OCI-LY7 (cell line): Measurements from ENCODE around the gene IAPP. TPM values are rescaled to one million over a fixed set of nuclear protein-coding genes. Genes with fewer than 3 reads are reported as not detected.
"Not testable (repeated sequence)": the region's sequence is repeated elsewhere in the genome, so short reads cannot be mapped to it uniquely, and the experiment has no call there.

Experiments
- BruUV-seq: library from RNA; stranded (reverse); fragments of 400-500 nt; replicated peaks from 2 replicates; lab custom pipeline; 2021; lab: Mats Ljungman, UMichigan
- CTCF ChIA-PET: fragments of 300-600 bp; sonication (Branson Sonifier 250); formaldehyde crosslinking; loops from one replicate; lab custom pipeline; 2022; ENCODE audit warnings: antibody characterized with exemption; ENCODE audit not compliant: unreplicated experiment; lab: Charles Lee
- POLR2A ChIA-PET: fragments of 300-600 bp; sonication (Branson Sonifier 250); formaldehyde crosslinking; loops from one replicate; lab custom pipeline; 2022; ENCODE audit warnings: antibody characterized with exemption; lab: Charles Lee
- DNase-seq: peaks from one replicate; pipeline ENCODE4 v3.0.0-alpha.2; 2015; ENCODE audit warnings: low spot score
- H2AFZ ChIP-seq: fragments of 200-600 bp; sonication (generic), shearing (Covaris generic); 2 replicates; pipeline ENCODE4 v1.6.1; 2014; ENCODE audit warnings: mild to moderate bottlenecking, antibody characterized with exemption, low read length, moderate library complexity
- H3K27ac ChIP-seq: fragments of 200-600 bp; sonication (generic); 2 replicates; pipeline ENCODE4 v1.5.1; 2014; ENCODE audit warnings: mixed run types, low read depth, mild to moderate bottlenecking, moderate library complexity, low read length, inconsistent platforms; ENCODE audit not compliant: poor library complexity, severe bottlenecking
- H3K36me3 ChIP-seq: fragments of 200-600 bp; sonication (generic); 2 replicates; pipeline ENCODE4 v1.6.1; 2014; ENCODE audit warnings: mild to moderate bottlenecking, antibody characterized with exemption, low read length, moderate library complexity, mixed read lengths; ENCODE audit not compliant: insufficient read depth
- H3K4me1 ChIP-seq: fragments of 200-600 bp; sonication (generic); 2 replicates; pipeline ENCODE4 v1.5.1; 2014; ENCODE audit warnings: mild to moderate bottlenecking, low read length; ENCODE audit not compliant: insufficient read depth, poor library complexity, severe bottlenecking
- H3K4me2 ChIP-seq: fragments of 200-600 bp; sonication (generic); 2 replicates; pipeline ENCODE4 v1.6.1; 2014; ENCODE audit warnings: mild to moderate bottlenecking, low read length
- H3K4me3 ChIP-seq: fragments of 200-600 bp; sonication (generic); 2 replicates; pipeline ENCODE4 v1.5.1; 2014; ENCODE audit warnings: mild to moderate bottlenecking, low read depth, low read length; ENCODE audit not compliant: poor library complexity, severe bottlenecking
- H3K79me2 ChIP-seq: fragments of 200-600 bp; sonication (generic); 2 replicates; pipeline ENCODE4 v1.6.1; 2016; ENCODE audit warnings: low read depth, mild to moderate bottlenecking, low read length, moderate library complexity, mixed read lengths; ENCODE audit not compliant: insufficient read depth
- H3K9me2 ChIP-seq: fragments of 200-600 bp; sonication (generic); 2 replicates; pipeline ENCODE4 v1.6.1; 2016; ENCODE audit warnings: mild to moderate bottlenecking, low read length, mixed read lengths; ENCODE audit not compliant: insufficient read depth
- H3K9me3 ChIP-seq: fragments of 200-600 bp; sonication (generic); 2 replicates; pipeline ENCODE4 v1.6.1; 2014; ENCODE audit warnings: mild to moderate bottlenecking, mixed run types, low read length, mixed read lengths
- H4K20me1 ChIP-seq: fragments of 200-600 bp; sonication (generic); 2 replicates; pipeline ENCODE4 v1.6.1; 2014; ENCODE audit warnings: mild to moderate bottlenecking, antibody characterized with exemption, low read length, moderate library complexity, mixed read lengths; ENCODE audit not compliant: insufficient read depth
- EZH2phosphoT487 ChIP-seq: fragments of 200-600 bp; sonication (generic); IDR thresholded peaks from 2 replicates; pipeline ENCODE4 v1.6.1; 2018; ENCODE audit warnings: low read depth, borderline replicate concordance, mild to moderate bottlenecking, mixed run types, antibody characterized with exemption, low read length, moderate library complexity, mixed read lengths
- intact Hi-C: fragments of 100-400 bp; cut with micrococcal nuclease; formaldehyde crosslinking; loops from one replicate; pipeline ENCODE4 v1.10.0; 2022; ENCODE audit not compliant: unreplicated experiment
- total RNA-seq, 2 experiments: library from RNA; depleted of rRNA in 1 of 2; stranded (reverse); fragments of >200 nt in 1 of 2; shearing (Covaris generic) in 1 of 2; gene quantifications; 2 replicates each; pipeline ENCODE4 v1.2.3, GENCODE V29; 2014 to 2022
- TF ChIP-seq, protein P1 (sequence below): fragments of 200-600 bp; sonication (generic); conservative IDR thresholded peaks from 2 replicates; pipeline ENCODE4 v1.5.1; 2014; ENCODE audit warnings: mild to moderate bottlenecking, antibody characterized with exemption, low read length, moderate library complexity, mixed read lengths

IAPP gene
- total RNA-seq, 2 experiments from 2014 or later: not detected

DNA sequence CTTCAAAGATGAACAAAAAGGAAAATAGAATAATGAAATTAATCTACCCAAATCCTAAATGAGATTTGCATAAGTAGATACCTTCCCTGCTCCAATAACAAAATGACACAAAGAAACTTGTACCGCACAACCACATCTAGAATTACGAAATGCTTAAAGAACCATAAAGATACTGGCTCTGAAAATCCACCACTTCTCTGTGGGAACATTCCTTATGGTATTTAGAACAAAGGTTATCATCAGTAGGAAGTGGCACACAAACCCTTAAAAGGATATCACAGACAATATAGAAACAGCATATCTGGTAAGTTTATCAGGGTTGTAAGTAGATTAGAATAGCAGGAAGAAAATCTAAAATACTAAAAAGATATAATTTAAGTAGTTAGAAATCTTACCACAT lies 11.6 kb downstream of the IAPP start:
- BruUV-seq: no TSS peak
- Histone ChIP-seq H3K4me2 (no peak overlapping the region), H3K4me1 (no peaks in the 10 kb centered on the region), H4K20me1 (no peaks in the 10 kb centered on the region), H3K36me3 (no peaks in the 10 kb centered on the region), H3K79me2 (no peaks in the 10 kb centered on the region), H3K27ac (no peak overlapping the region), H3K9me3 (no peaks in the 10 kb centered on the region), H2AFZ (no peak overlapping the region), H3K9me2 (no peaks in the 10 kb centered on the region), H3K4me3 (no peak overlapping the region)
- no peak for DNase-seq
- TF ChIP-seq, protein P1, sequence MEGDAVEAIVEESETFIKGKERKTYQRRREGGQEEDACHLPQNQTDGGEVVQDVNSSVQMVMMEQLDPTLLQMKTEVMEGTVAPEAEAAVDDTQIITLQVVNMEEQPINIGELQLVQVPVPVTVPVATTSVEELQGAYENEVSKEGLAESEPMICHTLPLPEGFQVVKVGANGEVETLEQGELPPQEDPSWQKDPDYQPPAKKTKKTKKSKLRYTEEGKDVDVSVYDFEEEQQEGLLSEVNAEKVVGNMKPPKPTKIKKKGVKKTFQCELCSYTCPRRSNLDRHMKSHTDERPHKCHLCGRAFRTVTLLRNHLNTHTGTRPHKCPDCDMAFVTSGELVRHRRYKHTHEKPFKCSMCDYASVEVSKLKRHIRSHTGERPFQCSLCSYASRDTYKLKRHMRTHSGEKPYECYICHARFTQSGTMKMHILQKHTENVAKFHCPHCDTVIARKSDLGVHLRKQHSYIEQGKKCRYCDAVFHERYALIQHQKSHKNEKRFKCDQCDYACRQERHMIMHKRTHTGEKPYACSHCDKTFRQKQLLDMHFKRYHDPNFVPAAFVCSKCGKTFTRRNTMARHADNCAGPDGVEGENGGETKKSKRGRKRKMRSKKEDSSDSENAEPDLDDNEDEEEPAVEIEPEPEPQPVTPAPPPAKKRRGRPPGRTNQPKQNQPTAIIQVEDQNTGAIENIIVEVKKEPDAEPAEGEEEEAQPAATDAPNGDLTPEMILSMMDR: no peak
- TF ChIP-seq EZH2phosphoT487: no peak
- intact Hi-C loops: no loop called here
- CTCF ChIA-PET: no interaction called here
- POLR2A ChIA-PET: no interaction called here

DNA sequence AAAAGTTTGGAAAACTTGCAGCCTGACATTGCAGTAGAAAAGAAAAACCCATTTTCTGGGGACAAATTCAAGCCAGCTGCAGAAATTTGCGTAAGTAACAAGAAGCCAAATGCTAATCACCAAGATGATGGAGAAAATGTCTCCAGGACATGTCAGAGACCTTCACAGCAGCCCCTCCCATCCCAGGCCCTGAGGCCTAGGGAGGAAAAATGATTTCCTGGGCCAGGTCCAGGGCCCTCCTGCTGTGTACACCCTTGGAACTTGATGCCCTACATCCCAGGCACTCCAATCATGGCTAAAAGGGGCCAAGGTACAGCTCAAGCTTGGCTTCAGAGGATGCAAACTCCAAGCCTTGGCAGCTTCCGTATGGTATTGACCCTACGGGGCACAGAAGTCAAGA lies 14.5 kb downstream of the IAPP start:
- DNase-seq: no peak
- H3K27ac ChIP-seq: no peak overlapping the region
- H3K4me3 ChIP-seq: no peak overlapping the region
- no peak overlapping the region for H2AFZ ChIP-seq
- H4K20me1 ChIP-seq: no peaks in the 10 kb centered on the region
- intact Hi-C loops: no loop called here
- H3K4me1 ChIP-seq: no peaks in the 10 kb centered on the region
- no peaks in the 10 kb centered on the region for H3K36me3 ChIP-seq
- H3K79me2 ChIP-seq: no peaks in the 10 kb centered on the region
- no peaks in the 10 kb centered on the region for H3K9me3 ChIP-seq
- no TSS peak for BruUV-seq
- no peaks in the 10 kb centered on the region for H3K9me2 ChIP-seq
- POLR2A ChIA-PET: no interaction called here
- CTCF ChIA-PET: no interaction called here
- H3K4me2 ChIP-seq: no peak overlapping the region
- no peak for TF ChIP-seq EZH2phosphoT487
- TF ChIP-seq, protein P1: no peak

DNA sequence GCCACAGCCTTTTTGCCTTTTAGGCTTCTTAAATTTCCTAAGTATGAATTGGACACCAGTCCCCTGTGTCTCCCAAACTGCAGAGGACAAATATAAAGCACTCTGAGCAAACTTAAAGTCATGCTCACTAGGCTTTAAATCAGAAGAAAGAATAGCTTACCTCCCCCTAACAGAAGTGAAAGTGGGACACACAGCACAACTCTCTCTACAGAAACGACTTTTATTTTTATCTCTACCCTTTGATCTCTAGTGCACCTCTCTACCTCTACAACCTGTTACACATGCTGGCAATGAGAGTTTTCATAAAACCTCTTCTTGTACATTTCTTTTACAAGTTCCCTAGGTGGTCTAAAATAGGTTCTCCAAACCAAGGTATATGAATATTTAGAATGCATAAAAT lies 19.7 kb downstream of the IAPP start:
- intact Hi-C loops: no loop called here
- no peak overlapping the region for H3K4me2 ChIP-seq
- no TSS peak for BruUV-seq
- ChIA-PET CTCF (no interaction called here), POLR2A (no interaction called here)
- no peaks in the 10 kb centered on the region for H3K9me3 ChIP-seq
- H4K20me1 ChIP-seq: no peaks in the 10 kb centered on the region
- H3K4me1 ChIP-seq: no peaks in the 10 kb centered on the region
- no peak for DNase-seq
- H2AFZ ChIP-seq: no peak overlapping the region
- H3K4me3 ChIP-seq: no peak overlapping the region
- TF ChIP-seq EZH2phosphoT487: no peak
- TF ChIP-seq, protein P1: no peak
- H3K27ac ChIP-seq: no peak overlapping the region
- H3K9me2 ChIP-seq: no peaks in the 10 kb centered on the region
- no peaks in the 10 kb centered on the region for H3K79me2 ChIP-seq
- H3K36me3 ChIP-seq: no peaks in the 10 kb centered on the region

GRCh38 chr12:21394828-21395626 lies 22.3 kb downstream of the IAPP start:
- H3K9me2 ChIP-seq, DNase-seq, CTCF ChIA-PET, H4K20me1 ChIP-seq, H3K4me3 ChIP-seq, H3K27ac ChIP-seq, H3K79me2 ChIP-seq, H3K9me3 ChIP-seq, H2AFZ ChIP-seq, intact Hi-C loops, H3K4me1 ChIP-seq, BruUV-seq, H3K36me3 ChIP-seq, H3K4me2 ChIP-seq: not testable (repeated sequence)
- POLR2A ChIA-PET: interaction anchor here (0.6 kb wide), 1 partner anchor 43 kb away, joined by 3 read pairs; the partner anchor contains the start of gene PYROXD1
